HepG2 (cell line): ENCODE results near the gene PLK5. TPM values are rescaled to one million over a fixed set of nuclear protein-coding genes. Genes with fewer than 3 reads are reported as not detected.

Experiments used
- ARNTL ChIP-seq: sonication (generic); formaldehyde crosslinking; IDR thresholded peaks from 2 replicates; pipeline ENCODE4 v1.4.0; 2020; ENCODE audit warnings: mild to moderate bottlenecking, missing genetic modification reagents
- E2F1 ChIP-seq: sonication (generic); formaldehyde crosslinking; IDR thresholded peaks from 2 replicates; pipeline ENCODE4 v1.5.0; 2020; ENCODE audit warnings: missing genetic modification reagents
- FOXM1 ChIP-seq: sonication (generic); formaldehyde crosslinking; IDR thresholded peaks from 2 replicates; pipeline ENCODE4 v1.5.0; 2020; ENCODE audit warnings: missing genetic modification reagents
- FOXO1 ChIP-seq: sonication (generic); formaldehyde crosslinking; IDR thresholded peaks from 2 replicates; pipeline ENCODE4 v1.4.0; 2020; ENCODE audit warnings: missing genetic modification reagents
- GATAD2A ChIP-seq: IDR thresholded peaks from 2 replicates; pipeline ENCODE4 v1.6.1; 2016
- HINFP ChIP-seq: sonication (generic); formaldehyde crosslinking; IDR thresholded peaks from 2 replicates; pipeline ENCODE4 v1.4.0; 2020; ENCODE audit warnings: low read depth, mild to moderate bottlenecking, missing genetic modification reagents
- ISL2 ChIP-seq: sonication (generic); formaldehyde crosslinking; IDR thresholded peaks from 2 replicates; pipeline ENCODE4 v1.5.0; 2020; ENCODE audit warnings: missing genetic modification reagents
- MEF2D ChIP-seq: sonication (generic); formaldehyde crosslinking; IDR thresholded peaks from 2 replicates; pipeline ENCODE4 v1.5.1; 2020; ENCODE audit warnings: mild to moderate bottlenecking, missing genetic modification reagents
- MEIS1 ChIP-seq: sonication (generic); formaldehyde crosslinking; IDR thresholded peaks from 2 replicates; pipeline ENCODE4 v1.9.0; 2021; ENCODE audit warnings: mild to moderate bottlenecking, missing genetic modification reagents, moderate library complexity, borderline replicate concordance
- MTA1 ChIP-seq: sonication (generic); formaldehyde crosslinking; IDR thresholded peaks from 2 replicates; pipeline ENCODE4 v1.4.0; 2020; ENCODE audit warnings: missing genetic modification reagents, mild to moderate bottlenecking, borderline replicate concordance
- MXD3 ChIP-seq: IDR thresholded peaks from 2 replicates; pipeline ENCODE4 v1.6.1; 2016; ENCODE audit warnings: mild to moderate bottlenecking, missing biosample characterization, missing genetic modification reagents
- PHF8 ChIP-seq: sonication (generic); formaldehyde crosslinking; IDR thresholded peaks from 2 replicates; pipeline ENCODE4 v1.5.0; 2020; ENCODE audit warnings: missing genetic modification reagents
- SP2 ChIP-seq: sonication (generic); formaldehyde crosslinking; IDR thresholded peaks from 2 replicates; pipeline ENCODE4 v1.5.1; 2020; ENCODE audit warnings: mild to moderate bottlenecking, missing genetic modification reagents
- SRSF1 ChIP-seq: fragments of 200-400 bp; formaldehyde crosslinking; optimal IDR thresholded peaks from 2 replicates; pipeline ENCODE3; 2017; ENCODE audit warnings: mild to moderate bottlenecking, low read depth, low read length, moderate library complexity
- THAP11 ChIP-seq: IDR thresholded peaks from 2 replicates; pipeline ENCODE4 v1.6.1; 2016; ENCODE audit warnings: missing biosample characterization, missing genetic modification reagents
- TRIM24 ChIP-seq: sonication (generic); formaldehyde crosslinking; IDR thresholded peaks from 2 replicates; pipeline ENCODE4 v1.8.0; 2022; ENCODE audit warnings: mild to moderate bottlenecking, missing genetic modification reagents
- U2AF2 ChIP-seq: fragments of 200-400 bp; formaldehyde crosslinking; IDR thresholded peaks from 2 replicates; pipeline ENCODE4 v1.6.1; 2017; ENCODE audit warnings: low read depth, mild to moderate bottlenecking, low read length
- ZNF296 ChIP-seq: sonication (generic); formaldehyde crosslinking; conservative IDR thresholded peaks from 2 replicates; pipeline ENCODE4 v1.5.0; 2020; ENCODE audit warnings: mild to moderate bottlenecking, missing genetic modification reagents
- ZNF510 ChIP-seq: sonication (generic); formaldehyde crosslinking; IDR thresholded peaks from 2 replicates; pipeline ENCODE4 v1.4.0; 2020; ENCODE audit warnings: low read depth, mild to moderate bottlenecking, missing genetic modification reagents
- ZNF513 ChIP-seq: sonication (generic); formaldehyde crosslinking; conservative IDR thresholded peaks from 2 replicates; pipeline ENCODE4 v1.5.0; 2020; ENCODE audit warnings: missing genetic modification reagents
- ZNF547 ChIP-seq: sonication (generic); formaldehyde crosslinking; IDR thresholded peaks from 2 replicates; pipeline ENCODE4 v1.5.1; 2020; ENCODE audit warnings: mild to moderate bottlenecking, missing genetic modification reagents
- ZNF672 ChIP-seq: sonication (generic); formaldehyde crosslinking; IDR thresholded peaks from 2 replicates; pipeline ENCODE4 v1.8.1; 2022; ENCODE audit warnings: missing genetic modification reagents
- ZNF768 ChIP-seq: sonication (generic); formaldehyde crosslinking; IDR thresholded peaks from 2 replicates; pipeline ENCODE4 v1.4.0; 2020; ENCODE audit warnings: missing genetic modification reagents
- ZNF782 ChIP-seq: sonication (generic); formaldehyde crosslinking; IDR thresholded peaks from 2 replicates; pipeline ENCODE4 v1.4.0; 2020; ENCODE audit warnings: missing genetic modification reagents, mild to moderate bottlenecking, borderline replicate concordance
- polyA plus RNA-seq, 8 experiments: library from polyadenylated mRNA; depleted of rRNA in 3 of 8; stranded (reverse) in 7 of 8; unstranded in 1 of 8; fragments of >200 nt; fragmentation: Illumina TruSeq in 4 of 8; extraction: Trizol in 4 of 8; gene quantifications; 2 replicates each; pipeline versions ENCODE4 v1.2.1 to v1.2.3, GENCODE V29; 2011 to 2016; ENCODE audit warnings: low read depth in 4 of 8, missing spikeins in 1 of 8, mixed read lengths in 1 of 8; ENCODE audit not compliant: insufficient read depth in 1 of 8
- total RNA-seq, 5 experiments: library from RNA; depleted of rRNA; stranded (reverse); fragments of >200 nt; fragmentation: Illumina TruSeq; extraction: Trizol; gene quantifications; 2 replicates each; pipeline ENCODE4 v1.2.3, GENCODE V29; 2016; ENCODE audit warnings: low read depth in 1 of 5

The PLK5 gene
- total and polyA plus RNA-seq, 2 of the 13 experiments (the other 11 are each of a cell fraction or from before 2014, with no cell fraction given) = not detected

GRCh38 chr19:1490311-1491113, 33.4 kb upstream of the PLK5 start, which contains the start of gene PCSK4 (continued):
- TF ChIP-seq ZNF768 (CRISPR knock-in tag) (no peak), ZNF513 (CRISPR knock-in tag) (no peak), FOXM1 (CRISPR knock-in tag) (no peak), ISL2 (no peak), U2AF2 (peak; percentile 93), E2F1 (peak; percentile 59; the same call in 1 of the 2 replicates), SRSF1 (no peak), ARNTL (CRISPR knock-in tag) (no peak), TRIM24 (CRISPR knock-in tag) (no peak), MTA1 (CRISPR knock-in tag) (no peak), ZNF782 (CRISPR knock-in tag) (0 out of 2 replicates have a peak, but pooled peaks have one; percentile 14), SP2 (CRISPR knock-in tag) (peak; percentile 81), PHF8 (CRISPR knock-in tag) (peak; percentile 14; the same call in 1 of the 2 replicates), THAP11 (CRISPR knock-in tag) (peak; percentile 55), FOXO1 (no peak), MXD3 (CRISPR knock-in tag) (0 out of 2 replicates have a peak, but pooled peaks have one; percentile 13), HINFP (CRISPR knock-in tag) (0 out of 2 replicates have a peak, but pooled peaks have one; percentile 15), ZNF510 (CRISPR knock-in tag) (no peak), MEIS1 (CRISPR knock-in tag) (0 out of 2 replicates have a peak, but pooled peaks have one; percentile 35), ZNF547 (CRISPR knock-in tag) (no peak; the same call in 1 of the 2 replicates), MEF2D (CRISPR knock-in tag) (peak; percentile 21; the same call in 1 of the 2 replicates), ZNF296 (CRISPR knock-in tag) (no peak), ZNF672 (CRISPR knock-in tag) (no peak), GATAD2A (CRISPR knock-in tag) (0 out of 2 replicates have a peak, but pooled peaks have one; percentile 18)
